HepG2 (cell line): Measurements from ENCODE around the gene RAC3. TPM values are rescaled to one million over a fixed set of nuclear protein-coding genes. Genes with fewer than 3 reads are reported as not detected.

ENCODE experiments used
- HOXA3 ChIP-seq: sonication (generic); formaldehyde crosslinking; IDR thresholded peaks from 2 replicates; pipeline ENCODE4 v1.5.0; 2020; ENCODE audit warnings: missing genetic modification reagents
- IRX3 ChIP-seq: sonication (generic); formaldehyde crosslinking; IDR thresholded peaks from 2 replicates; pipeline ENCODE4 v1.8.1; 2023; ENCODE audit warnings: mild to moderate bottlenecking, low read depth, missing genetic modification reagents, borderline replicate concordance
- MBNL3 ChIP-seq: fragments of 250-450 bp; sonication (Bioruptor Pico); conservative IDR thresholded peaks from 2 replicates; pipeline ENCODE4 v1.8.0; 2022; ENCODE audit warnings: mild to moderate bottlenecking, inconsistent platforms
- PCBP2 ChIP-seq: fragments of 200-400 bp; formaldehyde crosslinking; optimal IDR thresholded peaks from 2 replicates; pipeline ENCODE3; 2018; ENCODE audit warnings: low read length, low read depth; ENCODE audit not compliant: poor library complexity, severe bottlenecking
- TEAD3 ChIP-seq: optimal IDR thresholded peaks from 2 replicates; pipeline ENCODE3; 2016; ENCODE audit warnings: borderline replicate concordance
- ZBTB3 ChIP-seq: sonication (generic); formaldehyde crosslinking; IDR thresholded peaks from 2 replicates; pipeline ENCODE4 v1.4.0; 2020; ENCODE audit warnings: low read depth, mild to moderate bottlenecking, moderate library complexity, missing genetic modification reagents, borderline replicate concordance
- ZNF296 ChIP-seq: sonication (generic); formaldehyde crosslinking; conservative IDR thresholded peaks from 2 replicates; pipeline ENCODE4 v1.5.0; 2020; ENCODE audit warnings: mild to moderate bottlenecking, missing genetic modification reagents
- ZNF713 ChIP-seq: sonication (generic); formaldehyde crosslinking; IDR thresholded peaks from 2 replicates; pipeline ENCODE4 v1.4.0; 2020; ENCODE audit warnings: mild to moderate bottlenecking, missing genetic modification reagents
- ZNF792 ChIP-seq: IDR thresholded peaks from 2 replicates; pipeline ENCODE4 v1.6.1; 2016
- polyA plus RNA-seq, 8 experiments: library from polyadenylated mRNA; depleted of rRNA in 3 of 8; stranded (reverse) in 7 of 8; unstranded in 1 of 8; fragments of >200 nt; fragmentation: Illumina TruSeq in 4 of 8; extraction: Trizol in 4 of 8; gene quantifications; 2 replicates each; pipeline versions ENCODE4 v1.2.1 to v1.2.3, GENCODE V29; 2011 to 2016; ENCODE audit warnings: low read depth in 4 of 8, missing spikeins in 1 of 8, mixed read lengths in 1 of 8; ENCODE audit not compliant: insufficient read depth in 1 of 8
- total RNA-seq, 5 experiments: library from RNA; depleted of rRNA; stranded (reverse); fragments of >200 nt; fragmentation: Illumina TruSeq; extraction: Trizol; gene quantifications; 2 replicates each; pipeline ENCODE4 v1.2.3, GENCODE V29; 2016; ENCODE audit warnings: low read depth in 1 of 5
- TF ChIP-seq, protein P1 (sequence below): sonication (generic); formaldehyde crosslinking; IDR thresholded peaks from 2 replicates; pipeline ENCODE4 v1.4.0; 2020; ENCODE audit warnings: missing genetic modification reagents
- TF ChIP-seq, protein P2 (sequence below): IDR thresholded peaks from 2 replicates; pipeline ENCODE4 v1.6.1; 2016
- TF ChIP-seq, protein P3 (sequence below): sonication (generic); formaldehyde crosslinking; IDR thresholded peaks from 2 replicates; pipeline ENCODE4 v1.4.0; 2020; ENCODE audit warnings: mild to moderate bottlenecking, low read depth, missing genetic modification reagents
- TF ChIP-seq, protein P4 (sequence below): sonication (generic); formaldehyde crosslinking; IDR thresholded peaks from 2 replicates; pipeline ENCODE4 v1.9.0; 2022; ENCODE audit warnings: missing genetic modification reagents, mild to moderate bottlenecking, borderline replicate concordance
- TF ChIP-seq, protein P5 (sequence below): IDR thresholded peaks from 2 replicates; pipeline ENCODE4 v1.6.1; 2016; ENCODE audit warnings: control low read depth
- TF ChIP-seq, protein P6 (sequence below), 2 experiments: IDR thresholded peaks; 2 replicates each; pipeline ENCODE4 v1.6.1; 2011 to 2012; ENCODE audit warnings: low read length in 2 of 2, borderline replicate concordance in 1 of 2, low read depth in 1 of 2, mild to moderate bottlenecking in 1 of 2, moderate library complexity in 1 of 2

RAC3 gene
- total and polyA plus RNA-seq, 2 of the 13 experiments (the other 11 are each of a cell fraction or from before 2014, with no cell fraction given): 10.5 to 21.3 TPM

DNA sequence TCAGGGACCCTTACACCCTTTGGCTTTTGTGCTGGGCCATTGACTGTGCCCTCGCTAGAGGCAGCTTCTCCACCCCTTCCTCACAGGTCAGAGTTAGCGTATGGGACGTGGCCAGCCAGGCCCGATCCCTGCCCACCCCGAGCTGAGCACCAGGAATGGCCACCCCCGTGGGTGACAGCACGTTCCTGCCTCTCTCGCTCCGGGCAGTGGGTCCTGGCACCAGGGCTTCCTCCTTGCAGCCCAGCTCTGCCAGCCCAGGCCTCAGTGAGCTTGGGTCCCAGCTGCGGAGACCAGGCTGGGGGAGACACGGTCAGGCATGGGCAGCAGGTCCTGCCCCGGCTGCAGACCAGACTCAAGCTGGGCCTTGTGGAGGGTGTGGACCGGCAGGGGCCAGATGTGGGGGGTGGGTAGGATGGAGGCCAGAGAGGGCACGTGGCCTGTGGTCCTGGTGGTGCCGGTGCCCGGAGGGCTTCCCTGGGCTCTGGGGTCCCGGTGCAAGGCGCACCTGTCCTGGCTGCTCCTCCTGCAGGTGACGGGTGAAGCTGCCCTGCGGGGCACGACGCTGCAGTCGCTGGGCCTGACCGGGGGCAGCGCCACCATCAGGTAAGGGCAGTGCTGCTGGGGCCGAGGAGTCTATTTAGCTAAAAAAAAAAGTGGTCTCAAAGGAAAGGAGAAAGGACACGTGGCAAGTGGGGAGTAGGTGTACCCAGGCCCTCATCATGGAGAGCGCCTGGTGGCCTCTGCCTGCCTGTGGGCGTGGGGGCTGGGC lies 35.8 kb upstream of the RAC3 start (continued):
- TF ChIP-seq, protein P1, sequence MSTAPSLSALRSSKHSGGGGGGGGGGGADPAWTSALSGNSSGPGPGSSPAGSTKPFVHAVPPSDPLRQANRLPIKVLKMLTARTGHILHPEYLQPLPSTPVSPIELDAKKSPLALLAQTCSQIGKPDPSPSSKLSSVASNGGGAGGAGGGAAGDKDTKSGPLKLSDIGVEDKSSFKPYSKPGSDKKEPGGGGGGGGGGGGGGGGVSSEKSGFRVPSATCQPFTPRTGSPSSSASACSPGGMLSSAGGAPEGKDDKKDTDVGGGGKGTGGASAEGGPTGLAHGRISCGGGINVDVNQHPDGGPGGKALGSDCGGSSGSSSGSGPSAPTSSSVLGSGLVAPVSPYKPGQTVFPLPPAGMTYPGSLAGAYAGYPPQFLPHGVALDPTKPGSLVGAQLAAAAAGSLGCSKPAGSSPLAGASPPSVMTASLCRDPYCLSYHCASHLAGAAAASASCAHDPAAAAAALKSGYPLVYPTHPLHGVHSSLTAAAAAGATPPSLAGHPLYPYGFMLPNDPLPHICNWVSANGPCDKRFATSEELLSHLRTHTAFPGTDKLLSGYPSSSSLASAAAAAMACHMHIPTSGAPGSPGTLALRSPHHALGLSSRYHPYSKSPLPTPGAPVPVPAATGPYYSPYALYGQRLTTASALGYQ (CRISPR knock-in tag): no peak
- no peak for TF ChIP-seq TEAD3 (CRISPR knock-in tag)
- peak; percentile 47; the same call in 1 of the 2 replicates for TF ChIP-seq HOXA3 (CRISPR knock-in tag)
- 0 out of 2 replicates have a peak, but pooled peaks have one; percentile 43 for TF ChIP-seq ZBTB3 (CRISPR knock-in tag)
- no peak for TF ChIP-seq IRX3 (CRISPR knock-in tag)
- TF ChIP-seq MBNL3: no peak
- TF ChIP-seq ZNF713 (CRISPR knock-in tag): peak; percentile 78; the same call in 1 of the 2 replicates
- TF ChIP-seq, protein P2, sequence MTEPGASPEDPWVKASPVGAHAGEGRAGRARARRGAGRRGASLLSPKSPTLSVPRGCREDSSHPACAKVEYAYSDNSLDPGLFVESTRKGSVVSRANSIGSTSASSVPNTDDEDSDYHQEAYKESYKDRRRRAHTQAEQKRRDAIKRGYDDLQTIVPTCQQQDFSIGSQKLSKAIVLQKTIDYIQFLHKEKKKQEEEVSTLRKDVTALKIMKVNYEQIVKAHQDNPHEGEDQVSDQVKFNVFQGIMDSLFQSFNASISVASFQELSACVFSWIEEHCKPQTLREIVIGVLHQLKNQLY (CRISPR knock-in tag): peak; percentile 59; the same call in 1 of the 2 replicates
- no peak for TF ChIP-seq PCBP2
- TF ChIP-seq, protein P3, sequence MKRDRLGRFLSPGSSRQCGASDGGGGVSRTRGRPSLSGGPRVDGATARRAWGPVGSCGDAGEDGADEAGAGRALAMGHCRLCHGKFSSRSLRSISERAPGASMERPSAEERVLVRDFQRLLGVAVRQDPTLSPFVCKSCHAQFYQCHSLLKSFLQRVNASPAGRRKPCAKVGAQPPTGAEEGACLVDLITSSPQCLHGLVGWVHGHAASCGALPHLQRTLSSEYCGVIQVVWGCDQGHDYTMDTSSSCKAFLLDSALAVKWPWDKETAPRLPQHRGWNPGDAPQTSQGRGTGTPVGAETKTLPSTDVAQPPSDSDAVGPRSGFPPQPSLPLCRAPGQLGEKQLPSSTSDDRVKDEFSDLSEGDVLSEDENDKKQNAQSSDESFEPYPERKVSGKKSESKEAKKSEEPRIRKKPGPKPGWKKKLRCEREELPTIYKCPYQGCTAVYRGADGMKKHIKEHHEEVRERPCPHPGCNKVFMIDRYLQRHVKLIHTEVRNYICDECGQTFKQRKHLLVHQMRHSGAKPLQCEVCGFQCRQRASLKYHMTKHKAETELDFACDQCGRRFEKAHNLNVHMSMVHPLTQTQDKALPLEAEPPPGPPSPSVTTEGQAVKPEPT: peak; percentile 28; the same call in 1 of the 2 replicates
- TF ChIP-seq, protein P4, sequence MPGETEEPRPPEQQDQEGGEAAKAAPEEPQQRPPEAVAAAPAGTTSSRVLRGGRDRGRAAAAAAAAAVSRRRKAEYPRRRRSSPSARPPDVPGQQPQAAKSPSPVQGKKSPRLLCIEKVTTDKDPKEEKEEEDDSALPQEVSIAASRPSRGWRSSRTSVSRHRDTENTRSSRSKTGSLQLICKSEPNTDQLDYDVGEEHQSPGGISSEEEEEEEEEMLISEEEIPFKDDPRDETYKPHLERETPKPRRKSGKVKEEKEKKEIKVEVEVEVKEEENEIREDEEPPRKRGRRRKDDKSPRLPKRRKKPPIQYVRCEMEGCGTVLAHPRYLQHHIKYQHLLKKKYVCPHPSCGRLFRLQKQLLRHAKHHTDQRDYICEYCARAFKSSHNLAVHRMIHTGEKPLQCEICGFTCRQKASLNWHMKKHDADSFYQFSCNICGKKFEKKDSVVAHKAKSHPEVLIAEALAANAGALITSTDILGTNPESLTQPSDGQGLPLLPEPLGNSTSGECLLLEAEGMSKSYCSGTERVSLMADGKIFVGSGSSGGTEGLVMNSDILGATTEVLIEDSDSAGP (CRISPR knock-in tag): peak; percentile 92; the same call in 1 of the 2 replicates
- TF ChIP-seq ZNF792: no peak
- TF ChIP-seq, protein P5, sequence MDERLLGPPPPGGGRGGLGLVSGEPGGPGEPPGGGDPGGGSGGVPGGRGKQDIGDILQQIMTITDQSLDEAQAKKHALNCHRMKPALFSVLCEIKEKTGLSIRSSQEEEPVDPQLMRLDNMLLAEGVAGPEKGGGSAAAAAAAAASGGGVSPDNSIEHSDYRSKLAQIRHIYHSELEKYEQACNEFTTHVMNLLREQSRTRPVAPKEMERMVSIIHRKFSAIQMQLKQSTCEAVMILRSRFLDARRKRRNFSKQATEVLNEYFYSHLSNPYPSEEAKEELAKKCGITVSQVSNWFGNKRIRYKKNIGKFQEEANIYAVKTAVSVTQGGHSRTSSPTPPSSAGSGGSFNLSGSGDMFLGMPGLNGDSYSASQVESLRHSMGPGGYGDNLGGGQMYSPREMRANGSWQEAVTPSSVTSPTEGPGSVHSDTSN (CRISPR knock-in tag): no peak
- TF ChIP-seq, protein P6, sequence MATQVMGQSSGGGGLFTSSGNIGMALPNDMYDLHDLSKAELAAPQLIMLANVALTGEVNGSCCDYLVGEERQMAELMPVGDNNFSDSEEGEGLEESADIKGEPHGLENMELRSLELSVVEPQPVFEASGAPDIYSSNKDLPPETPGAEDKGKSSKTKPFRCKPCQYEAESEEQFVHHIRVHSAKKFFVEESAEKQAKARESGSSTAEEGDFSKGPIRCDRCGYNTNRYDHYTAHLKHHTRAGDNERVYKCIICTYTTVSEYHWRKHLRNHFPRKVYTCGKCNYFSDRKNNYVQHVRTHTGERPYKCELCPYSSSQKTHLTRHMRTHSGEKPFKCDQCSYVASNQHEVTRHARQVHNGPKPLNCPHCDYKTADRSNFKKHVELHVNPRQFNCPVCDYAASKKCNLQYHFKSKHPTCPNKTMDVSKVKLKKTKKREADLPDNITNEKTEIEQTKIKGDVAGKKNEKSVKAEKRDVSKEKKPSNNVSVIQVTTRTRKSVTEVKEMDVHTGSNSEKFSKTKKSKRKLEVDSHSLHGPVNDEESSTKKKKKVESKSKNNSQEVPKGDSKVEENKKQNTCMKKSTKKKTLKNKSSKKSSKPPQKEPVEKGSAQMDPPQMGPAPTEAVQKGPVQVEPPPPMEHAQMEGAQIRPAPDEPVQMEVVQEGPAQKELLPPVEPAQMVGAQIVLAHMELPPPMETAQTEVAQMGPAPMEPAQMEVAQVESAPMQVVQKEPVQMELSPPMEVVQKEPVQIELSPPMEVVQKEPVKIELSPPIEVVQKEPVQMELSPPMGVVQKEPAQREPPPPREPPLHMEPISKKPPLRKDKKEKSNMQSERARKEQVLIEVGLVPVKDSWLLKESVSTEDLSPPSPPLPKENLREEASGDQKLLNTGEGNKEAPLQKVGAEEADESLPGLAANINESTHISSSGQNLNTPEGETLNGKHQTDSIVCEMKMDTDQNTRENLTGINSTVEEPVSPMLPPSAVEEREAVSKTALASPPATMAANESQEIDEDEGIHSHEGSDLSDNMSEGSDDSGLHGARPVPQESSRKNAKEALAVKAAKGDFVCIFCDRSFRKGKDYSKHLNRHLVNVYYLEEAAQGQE (IDR thresholded peaks at IDR 0.05; ENCODE audit: borderline replicate concordance in 1 of 2, low read depth in 1 of 2, low read length in 2 of 2): no peak
- no peak; the same call in 1 of the 2 replicates for TF ChIP-seq ZNF296 (CRISPR knock-in tag)
